K562 (cell line): Measurements from ENCODE around the gene GRIK5. TPM values are rescaled to one million over a fixed set of nuclear protein-coding genes. Genes with fewer than 3 reads are reported as not detected.

Experiments
- HCFC1 ChIP-seq: IDR thresholded peaks from 2 replicates; pipeline ENCODE4 v1.6.1; 2012; ENCODE audit warnings: low read depth, low read length, improper control_type of control experiment
- HNRNPH1 ChIP-seq: fragments of 200-400 bp; formaldehyde crosslinking; optimal IDR thresholded peaks from 2 replicates; pipeline ENCODE3; 2017; ENCODE audit warnings: low read depth, mild to moderate bottlenecking, low read length, moderate library complexity
- JUND ChIP-seq, 2 experiments: IDR thresholded peaks; 2 replicates in 1 of 2; 3 replicates in 1 of 2; pipeline ENCODE4 v1.6.1; 2011; ENCODE audit warnings: borderline replicate concordance in 2 of 2, low read depth in 2 of 2, low read length in 2 of 2, improper control_type of control experiment in 1 of 2, missing biosample characterization in 1 of 2, missing genetic modification characterization in 1 of 2, missing genetic modification reagents in 1 of 2
- RAD21 ChIP-seq, 2 experiments: fragments of 250-450 bp in 1 of 2; fragments of 450-650 bp in 1 of 2; sonication (Bioruptor Pico) in 1 of 2; formaldehyde crosslinking in 1 of 2; IDR thresholded peaks in 1 of 2; conservative IDR thresholded peaks in 1 of 2; 2 replicates each; pipeline versions ENCODE4 v1.4.0 to v1.8.0; 2020 to 2022; ENCODE audit warnings: mild to moderate bottlenecking in 2 of 2, moderate library complexity in 1 of 2
- RCOR1 ChIP-seq, 2 experiments: IDR thresholded peaks; 2 replicates each; pipeline ENCODE4 v1.6.1; 2012; ENCODE audit warnings: low read depth in 2 of 2, low read length in 2 of 2, borderline replicate concordance in 1 of 2, improper control_type of control experiment in 1 of 2
- SMC3 ChIP-seq: conservative IDR thresholded peaks from 2 replicates; pipeline ENCODE4 v1.6.1; 2011; ENCODE audit warnings: low read depth, low read length, improper control_type of control experiment; ENCODE audit not compliant: insufficient read depth
- TAF15 ChIP-seq: fragments of 200-400 bp; formaldehyde crosslinking; IDR thresholded peaks from 2 replicates; pipeline ENCODE4 v1.6.1; 2017; ENCODE audit warnings: mild to moderate bottlenecking, low read depth, low read length, moderate library complexity
- TBP ChIP-seq: optimal IDR thresholded peaks from 2 replicates; pipeline ENCODE3; 2011; ENCODE audit warnings: low read depth, low read length, improper control_type of control experiment
- TCF7 ChIP-seq: sonication (generic); IDR thresholded peaks from 2 replicates; pipeline ENCODE4 v1.6.1; 2016; ENCODE audit warnings: antibody characterized with exemption, borderline replicate concordance
- TEAD4 ChIP-seq, 2 experiments: sonication (generic) in 1 of 2; formaldehyde crosslinking in 1 of 2; IDR thresholded peaks; 2 replicates each; pipeline versions ENCODE4 v1.6.1 to v1.8.0; 2012 to 2022; ENCODE audit warnings: borderline replicate concordance in 1 of 2, inconsistent platforms in 1 of 2, low read length in 1 of 2, mild to moderate bottlenecking in 1 of 2, missing genetic modification reagents in 1 of 2
- XRCC5 ChIP-seq: fragments of 200-400 bp; formaldehyde crosslinking; IDR thresholded peaks from 2 replicates; pipeline ENCODE4 v1.6.1; 2017; ENCODE audit warnings: low read depth, mild to moderate bottlenecking, low read length
- ZNF133 ChIP-seq: fragments of 250-450 bp; sonication (Bioruptor Pico); IDR thresholded peaks from 2 replicates; pipeline ENCODE4 v1.4.0; 2020; ENCODE audit warnings: mild to moderate bottlenecking
- polyA plus RNA-seq, 8 experiments: library from polyadenylated mRNA; depleted of rRNA in 4 of 8; stranded (reverse) in 5 of 8; unstranded in 3 of 8; fragments of >200 nt; fragmentation: Nextera tagmentation in 2 of 8; fragmentation: Illumina TruSeq in 1 of 8; extraction: Ambion mirVana in 2 of 8; extraction: Trizol in 1 of 8; gene quantifications; 2 replicates each; pipeline versions ENCODE4 v1.2.1 to v1.2.3, GENCODE V29; 2011 to 2014; ENCODE audit warnings: inconsistent platforms in 1 of 8, missing spikeins in 1 of 8
- total RNA-seq, 7 experiments: library from RNA; depleted of rRNA in 6 of 7; stranded (reverse); fragments of >200 nt in 6 of 7; fragmentation: Illumina TruSeq in 2 of 7; extraction: Trizol in 2 of 7; gene quantifications; 2 replicates each; pipeline versions ENCODE4 v1.2.1 to v1.2.3, GENCODE V29; 2011 to 2021; ENCODE audit warnings: low replicate concordance in 1 of 7
- TF ChIP-seq, protein P1 (sequence below), 2 experiments: fragments of 450-650 bp; formaldehyde crosslinking in 1 of 2; IDR thresholded peaks; 2 replicates each; pipeline versions ENCODE4 v1.4.0 to v1.6.1; 2014 to 2020; ENCODE audit warnings: mild to moderate bottlenecking in 2 of 2, borderline replicate concordance in 1 of 2, low read depth in 1 of 2
- TF ChIP-seq, protein P2 (sequence below): sonication (generic); formaldehyde crosslinking; IDR thresholded peaks from 2 replicates; pipeline ENCODE4 v1.8.0; 2022; ENCODE audit warnings: missing genetic modification reagents, mild to moderate bottlenecking, moderate library complexity, borderline replicate concordance

Gene GRIK5
- total and polyA plus RNA-seq, 9 of the 15 experiments (the other 6 are each of a cell fraction or from before 2014, with no cell fraction given): 0.04 to 0.55 (median 0.27) TPM; not detected in 2

- TF ChIP-seq, protein P1, sequence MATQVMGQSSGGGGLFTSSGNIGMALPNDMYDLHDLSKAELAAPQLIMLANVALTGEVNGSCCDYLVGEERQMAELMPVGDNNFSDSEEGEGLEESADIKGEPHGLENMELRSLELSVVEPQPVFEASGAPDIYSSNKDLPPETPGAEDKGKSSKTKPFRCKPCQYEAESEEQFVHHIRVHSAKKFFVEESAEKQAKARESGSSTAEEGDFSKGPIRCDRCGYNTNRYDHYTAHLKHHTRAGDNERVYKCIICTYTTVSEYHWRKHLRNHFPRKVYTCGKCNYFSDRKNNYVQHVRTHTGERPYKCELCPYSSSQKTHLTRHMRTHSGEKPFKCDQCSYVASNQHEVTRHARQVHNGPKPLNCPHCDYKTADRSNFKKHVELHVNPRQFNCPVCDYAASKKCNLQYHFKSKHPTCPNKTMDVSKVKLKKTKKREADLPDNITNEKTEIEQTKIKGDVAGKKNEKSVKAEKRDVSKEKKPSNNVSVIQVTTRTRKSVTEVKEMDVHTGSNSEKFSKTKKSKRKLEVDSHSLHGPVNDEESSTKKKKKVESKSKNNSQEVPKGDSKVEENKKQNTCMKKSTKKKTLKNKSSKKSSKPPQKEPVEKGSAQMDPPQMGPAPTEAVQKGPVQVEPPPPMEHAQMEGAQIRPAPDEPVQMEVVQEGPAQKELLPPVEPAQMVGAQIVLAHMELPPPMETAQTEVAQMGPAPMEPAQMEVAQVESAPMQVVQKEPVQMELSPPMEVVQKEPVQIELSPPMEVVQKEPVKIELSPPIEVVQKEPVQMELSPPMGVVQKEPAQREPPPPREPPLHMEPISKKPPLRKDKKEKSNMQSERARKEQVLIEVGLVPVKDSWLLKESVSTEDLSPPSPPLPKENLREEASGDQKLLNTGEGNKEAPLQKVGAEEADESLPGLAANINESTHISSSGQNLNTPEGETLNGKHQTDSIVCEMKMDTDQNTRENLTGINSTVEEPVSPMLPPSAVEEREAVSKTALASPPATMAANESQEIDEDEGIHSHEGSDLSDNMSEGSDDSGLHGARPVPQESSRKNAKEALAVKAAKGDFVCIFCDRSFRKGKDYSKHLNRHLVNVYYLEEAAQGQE (IDR thresholded peaks at IDR 0.05; ENCODE audit: borderline replicate concordance): peak; percentile 91
- TF ChIP-seq, protein P1 (CRISPR knock-in tag; IDR thresholded peaks at IDR 0.05; ENCODE audit: low read depth): peak; percentile 52; the same call in 1 of the 2 replicates
- TF ChIP-seq TBP (no peak), HNRNPH1 (no peak), SMC3 (peak; percentile 69), JUND (IDR thresholded peaks at IDR 0.05; ENCODE audit: borderline replicate concordance, low read depth, low read length) (peak; percentile 53; the same call in 1 of the 2 replicates), JUND (tag; IDR thresholded peaks at IDR 0.05; ENCODE audit: borderline replicate concordance, low read depth, low read length) (no peak), RAD21 (CRISPR knock-in tag; conservative IDR thresholded peaks at IDR 0.05 in 1 of 2, IDR thresholded peaks at IDR 0.05 in 1 of 2) (peak; percentile 84 to 95), TCF7 (0 out of 2 replicates have a peak, but pooled peaks have one; percentile 1), TEAD4 (IDR thresholded peaks at IDR 0.05; ENCODE audit: low read length) (0 out of 2 replicates have a peak, but pooled peaks have one; percentile 16), TEAD4 (CRISPR knock-in tag; IDR thresholded peaks at IDR 0.05; ENCODE audit: borderline replicate concordance) (no peak), XRCC5 (0 out of 2 replicates have a peak, but pooled peaks have one; percentile 30), TAF15 (no peak), HCFC1 (peak; percentile 23; the same call in 1 of the 2 replicates), RCOR1 (IDR thresholded peaks at IDR 0.05; ENCODE audit: borderline replicate concordance in 1 of 2, low read depth in 2 of 2, low read length in 2 of 2) (peak in 1 of 2 experiments; percentile 55; a peak in 1 of 4 replicates), ZNF133 (CRISPR knock-in tag) (no peak)
- TF ChIP-seq, protein P2, sequence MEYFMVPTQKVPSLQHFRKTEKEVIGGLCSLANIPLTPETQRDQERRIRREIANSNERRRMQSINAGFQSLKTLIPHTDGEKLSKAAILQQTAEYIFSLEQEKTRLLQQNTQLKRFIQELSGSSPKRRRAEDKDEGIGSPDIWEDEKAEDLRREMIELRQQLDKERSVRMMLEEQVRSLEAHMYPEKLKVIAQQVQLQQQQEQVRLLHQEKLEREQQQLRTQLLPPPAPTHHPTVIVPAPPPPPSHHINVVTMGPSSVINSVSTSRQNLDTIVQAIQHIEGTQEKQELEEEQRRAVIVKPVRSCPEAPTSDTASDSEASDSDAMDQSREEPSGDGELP (CRISPR knock-in tag): peak; percentile 32; the same call in 1 of the 2 replicates
These were observed 46.7 kb downstream of the GRIK5 start (continued) for GRCh38 chr19:42023121-42023942.
